ENCODE data around the gene CDAN1. TPM values are rescaled to one million over a fixed set of nuclear protein-coding genes. Genes with fewer than 3 reads are reported as not detected.

The CDAN1 gene
- total and polyA plus RNA-seq, 10 of the 15 experiments (the other 5 are each of a cell fraction or from before 2014, with no cell fraction given), result 0.56 to 14.2 (median 6.7) TPM

- TF ChIP-seq SMAD1 (IDR thresholded peaks at IDR 0.05; ENCODE audit: low read depth, partially characterized antibody) (no peak), ZNF622 (IDR thresholded peaks at IDR 0.05) (no peak), TAF1 (IDR thresholded peaks at IDR 0.05; ENCODE audit: borderline replicate concordance, low read depth, low read length) (no peak), CUX1 (IDR thresholded peaks at IDR 0.05; ENCODE audit: insufficient replicate concordance, low read depth, low read length) (no peak), SUPT20H (IDR thresholded peaks at IDR 0.05; ENCODE audit: borderline replicate concordance, control insufficient read depth, low read depth, low read length) (no peak), SPI1 (IDR thresholded peaks at IDR 0.05; ENCODE audit: borderline replicate concordance, insufficient read depth, low read depth, low read length) (no peak), CEBPZ (IDR thresholded peaks at IDR 0.05; ENCODE audit: low read depth, low read length) (no peak), YBX1 (IDR thresholded peaks at IDR 0.05) (no peak), ZZZ3 (IDR thresholded peaks at IDR 0.05; ENCODE audit: control insufficient read depth, insufficient read length, low read depth) (no peak), NBN (IDR thresholded peaks at IDR 0.05) (no peak)
These were observed 13.4 kb upstream of the CDAN1 start (continued) for GRCh38 chr15:42750306-42750705.

Measured in GM12878 (cell line).